ENCODE results near the gene MYMX. TPM values are rescaled to one million over a fixed set of nuclear protein-coding genes. Genes with fewer than 3 reads are reported as not detected.

Gene MYMX
- total RNA-seq (2021; ENCODE audit: unreplicated experiment) = not detected
- polyA plus RNA-seq (2012) = 0.13 TPM in 1 of 2 replicates, not detected in the other
- Bru-seq, nascent RNA = not detected
- not detected for BruChase-seq, experiment 1, labeled RNA remaining after a 6-hour chase
- not detected for BruChase-seq, experiment 2, labeled RNA remaining after a 2-hour chase
- long read RNA-seq, partial matches to known transcripts = 0 of 2 reads
- long read RNA-seq, other reads (novel, unspliced or antisense) = 2 of 2 reads

DNA sequence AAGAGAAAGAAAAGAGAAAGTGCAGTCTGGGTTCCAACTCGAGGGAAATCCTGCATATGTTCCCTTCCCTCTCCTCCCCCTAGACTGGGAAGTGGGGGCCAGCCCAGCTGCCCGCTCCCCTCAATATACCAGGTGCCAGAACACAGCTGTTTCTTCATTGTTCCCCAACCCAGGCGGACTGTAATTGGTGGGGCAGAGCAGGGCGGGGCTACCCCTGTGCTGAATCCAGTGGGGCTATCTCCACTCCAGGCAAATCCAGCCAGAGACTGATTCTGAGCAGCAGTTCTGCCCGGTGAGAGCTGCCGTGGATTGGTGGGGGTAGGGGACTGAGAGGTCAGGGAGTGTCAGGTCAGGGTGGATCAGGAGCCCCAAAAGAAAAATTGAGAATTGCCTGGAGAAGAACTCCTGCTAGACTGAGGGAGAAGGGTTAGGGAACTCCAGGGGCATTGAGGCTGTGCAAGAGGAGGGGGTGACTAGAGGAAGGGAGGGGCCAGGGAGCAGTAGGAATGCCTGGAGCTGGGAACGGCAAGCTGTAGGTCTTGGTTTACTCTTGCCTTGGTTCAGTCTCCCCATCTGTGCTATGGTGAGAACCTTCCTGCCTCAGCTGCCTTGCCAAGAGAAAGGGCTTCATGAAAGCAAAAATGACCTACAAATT is at the start of gene MYMX:
Gene MYMX, plus strand, starts transcription at position 250 of the 655 bp plus-strand sequence. CDS start 546 bp downstream, outside the sequence.
- Histone ChIP-seq H2AFZ (ENCODE audit: low read depth, low read length, poor library complexity, severe bottlenecking) (no peak within 1 kb of the TSS), H3K79me2 (ENCODE audit: insufficient read depth, low read length) (no peaks in the 10 kb centered on the region), H3K4me3 (replicated peaks in 1 of 2; ENCODE audit: low read depth in 1 of 2, low read length in 2 of 2) (no peak within 1 kb of the TSS), H3K27ac (ENCODE audit: low read depth, low read length) (no peak within 1 kb of the TSS), H3K9ac (ENCODE audit: low read length) (no peak within 1 kb of the TSS), H3K9me3 (ENCODE audit: control insufficient read depth in 1 of 2, insufficient read depth in 1 of 2, low read depth in 1 of 2, low read length in 2 of 2) (no peaks in the 10 kb centered on the region), H3K9me2 (ENCODE audit: insufficient read depth) (no peaks in the 10 kb centered on the region), H3K4me2 (ENCODE audit: low read length) (no peak within 1 kb of the TSS), H4K20me1 (ENCODE audit: insufficient read depth) (no peaks in the 10 kb centered on the region), H3K36me3 (ENCODE audit: control insufficient read depth in 1 of 2, insufficient read depth in 2 of 2, low read length in 2 of 2) (no peaks in the 10 kb centered on the region), H3K27me3 (ENCODE audit: insufficient read depth, low read length) (no peaks in the 10 kb centered on the region), H3K4me1 (ENCODE audit: control insufficient read depth in 1 of 2, insufficient read depth in 2 of 2, low read length in 2 of 2) (peaks cover 26 to 33% of the 10 kb centered on the region in 2 experiments; a peak in 3 of 4 replicates)
- no peak for DNase-seq (ENCODE audit: low read depth, low spot score)
- RAD21 ChIA-PET (ENCODE audit: low non-redundant PET in 1 of 2, low total read pairs in 2 of 2, uncharacterized antibody in 2 of 2, unreplicated experiment in 2 of 2) = no interaction called here
- no peak for TF ChIP-seq ZFX (IDR thresholded peaks at IDR 0.05)
- TF ChIP-seq, protein P1, sequence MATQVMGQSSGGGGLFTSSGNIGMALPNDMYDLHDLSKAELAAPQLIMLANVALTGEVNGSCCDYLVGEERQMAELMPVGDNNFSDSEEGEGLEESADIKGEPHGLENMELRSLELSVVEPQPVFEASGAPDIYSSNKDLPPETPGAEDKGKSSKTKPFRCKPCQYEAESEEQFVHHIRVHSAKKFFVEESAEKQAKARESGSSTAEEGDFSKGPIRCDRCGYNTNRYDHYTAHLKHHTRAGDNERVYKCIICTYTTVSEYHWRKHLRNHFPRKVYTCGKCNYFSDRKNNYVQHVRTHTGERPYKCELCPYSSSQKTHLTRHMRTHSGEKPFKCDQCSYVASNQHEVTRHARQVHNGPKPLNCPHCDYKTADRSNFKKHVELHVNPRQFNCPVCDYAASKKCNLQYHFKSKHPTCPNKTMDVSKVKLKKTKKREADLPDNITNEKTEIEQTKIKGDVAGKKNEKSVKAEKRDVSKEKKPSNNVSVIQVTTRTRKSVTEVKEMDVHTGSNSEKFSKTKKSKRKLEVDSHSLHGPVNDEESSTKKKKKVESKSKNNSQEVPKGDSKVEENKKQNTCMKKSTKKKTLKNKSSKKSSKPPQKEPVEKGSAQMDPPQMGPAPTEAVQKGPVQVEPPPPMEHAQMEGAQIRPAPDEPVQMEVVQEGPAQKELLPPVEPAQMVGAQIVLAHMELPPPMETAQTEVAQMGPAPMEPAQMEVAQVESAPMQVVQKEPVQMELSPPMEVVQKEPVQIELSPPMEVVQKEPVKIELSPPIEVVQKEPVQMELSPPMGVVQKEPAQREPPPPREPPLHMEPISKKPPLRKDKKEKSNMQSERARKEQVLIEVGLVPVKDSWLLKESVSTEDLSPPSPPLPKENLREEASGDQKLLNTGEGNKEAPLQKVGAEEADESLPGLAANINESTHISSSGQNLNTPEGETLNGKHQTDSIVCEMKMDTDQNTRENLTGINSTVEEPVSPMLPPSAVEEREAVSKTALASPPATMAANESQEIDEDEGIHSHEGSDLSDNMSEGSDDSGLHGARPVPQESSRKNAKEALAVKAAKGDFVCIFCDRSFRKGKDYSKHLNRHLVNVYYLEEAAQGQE (IDR thresholded peaks at IDR 0.05; ENCODE audit: low read depth) = no peak
- TF ChIP-seq POLR2A (IDR thresholded peaks at IDR 0.05; ENCODE audit: borderline replicate concordance, extremely low read depth, insufficient read depth, insufficient read length) = no peak
- TF ChIP-seq POLR2AphosphoS5 (IDR thresholded peaks at IDR 0.05; ENCODE audit: low read depth, low read length) = no peak
- TF ChIP-seq EGR1 (IDR thresholded peaks at IDR 0.05; ENCODE audit: low read depth) = no peak
- TF ChIP-seq SIN3A (IDR thresholded peaks at IDR 0.05; ENCODE audit: low read depth) = no peak
- TF ChIP-seq RAD21 (IDR thresholded peaks at IDR 0.05; ENCODE audit: low read depth) = no peak
- TF ChIP-seq CEBPB (IDR thresholded peaks at IDR 0.05; ENCODE audit: low read depth) = no peak
- TF ChIP-seq EZH2phosphoT487 (IDR thresholded peaks at IDR 0.05; ENCODE audit: borderline replicate concordance) = no peak
- TF ChIP-seq, protein P2, sequence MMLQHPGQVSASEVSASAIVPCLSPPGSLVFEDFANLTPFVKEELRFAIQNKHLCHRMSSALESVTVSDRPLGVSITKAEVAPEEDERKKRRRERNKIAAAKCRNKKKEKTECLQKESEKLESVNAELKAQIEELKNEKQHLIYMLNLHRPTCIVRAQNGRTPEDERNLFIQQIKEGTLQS (IDR thresholded peaks at IDR 0.05) = no peak
- TF ChIP-seq, protein P3, sequence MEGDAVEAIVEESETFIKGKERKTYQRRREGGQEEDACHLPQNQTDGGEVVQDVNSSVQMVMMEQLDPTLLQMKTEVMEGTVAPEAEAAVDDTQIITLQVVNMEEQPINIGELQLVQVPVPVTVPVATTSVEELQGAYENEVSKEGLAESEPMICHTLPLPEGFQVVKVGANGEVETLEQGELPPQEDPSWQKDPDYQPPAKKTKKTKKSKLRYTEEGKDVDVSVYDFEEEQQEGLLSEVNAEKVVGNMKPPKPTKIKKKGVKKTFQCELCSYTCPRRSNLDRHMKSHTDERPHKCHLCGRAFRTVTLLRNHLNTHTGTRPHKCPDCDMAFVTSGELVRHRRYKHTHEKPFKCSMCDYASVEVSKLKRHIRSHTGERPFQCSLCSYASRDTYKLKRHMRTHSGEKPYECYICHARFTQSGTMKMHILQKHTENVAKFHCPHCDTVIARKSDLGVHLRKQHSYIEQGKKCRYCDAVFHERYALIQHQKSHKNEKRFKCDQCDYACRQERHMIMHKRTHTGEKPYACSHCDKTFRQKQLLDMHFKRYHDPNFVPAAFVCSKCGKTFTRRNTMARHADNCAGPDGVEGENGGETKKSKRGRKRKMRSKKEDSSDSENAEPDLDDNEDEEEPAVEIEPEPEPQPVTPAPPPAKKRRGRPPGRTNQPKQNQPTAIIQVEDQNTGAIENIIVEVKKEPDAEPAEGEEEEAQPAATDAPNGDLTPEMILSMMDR (IDR thresholded peaks at IDR 0.05 in 2 of 3, conservative IDR thresholded peaks at IDR 0.05 in 1 of 3; ENCODE audit: borderline replicate concordance in 1 of 3, insufficient read depth in 1 of 3, low read depth in 2 of 3, low read length in 2 of 3) = no peak
- no peak for TF ChIP-seq SRF (IDR thresholded peaks at IDR 0.05; ENCODE audit: low read depth)
- TF ChIP-seq, protein P4, sequence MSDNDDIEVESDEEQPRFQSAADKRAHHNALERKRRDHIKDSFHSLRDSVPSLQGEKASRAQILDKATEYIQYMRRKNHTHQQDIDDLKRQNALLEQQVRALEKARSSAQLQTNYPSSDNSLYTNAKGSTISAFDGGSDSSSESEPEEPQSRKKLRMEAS (IDR thresholded peaks at IDR 0.05) = no peak
- TF ChIP-seq SP1 (IDR thresholded peaks at IDR 0.05; ENCODE audit: low read depth) = no peak
- TF ChIP-seq, protein P5, sequence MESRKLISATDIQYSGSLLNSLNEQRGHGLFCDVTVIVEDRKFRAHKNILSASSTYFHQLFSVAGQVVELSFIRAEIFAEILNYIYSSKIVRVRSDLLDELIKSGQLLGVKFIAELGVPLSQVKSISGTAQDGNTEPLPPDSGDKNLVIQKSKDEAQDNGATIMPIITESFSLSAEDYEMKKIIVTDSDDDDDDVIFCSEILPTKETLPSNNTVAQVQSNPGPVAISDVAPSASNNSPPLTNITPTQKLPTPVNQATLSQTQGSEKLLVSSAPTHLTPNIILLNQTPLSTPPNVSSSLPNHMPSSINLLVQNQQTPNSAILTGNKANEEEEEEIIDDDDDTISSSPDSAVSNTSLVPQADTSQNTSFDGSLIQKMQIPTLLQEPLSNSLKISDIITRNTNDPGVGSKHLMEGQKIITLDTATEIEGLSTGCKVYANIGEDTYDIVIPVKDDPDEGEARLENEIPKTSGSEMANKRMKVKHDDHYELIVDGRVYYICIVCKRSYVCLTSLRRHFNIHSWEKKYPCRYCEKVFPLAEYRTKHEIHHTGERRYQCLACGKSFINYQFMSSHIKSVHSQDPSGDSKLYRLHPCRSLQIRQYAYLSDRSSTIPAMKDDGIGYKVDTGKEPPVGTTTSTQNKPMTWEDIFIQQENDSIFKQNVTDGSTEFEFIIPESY (IDR thresholded peaks at IDR 0.05; ENCODE audit: extremely low read depth, insufficient replicate concordance, low read length) = no peak
- no peak for TF ChIP-seq EZH2 (IDR thresholded peaks at IDR 0.05)
- CTCF ChIA-PET = no interaction called here
- BruUV-seq (replicated peaks) = no TSS peak
- ATAC-seq = no peak
- POLR2A ChIA-PET = no interaction called here
- intact Hi-C loops (cut with micrococcal nuclease) = no loop called here
